Esophagus muscularis mucosa (tissue), 4 donors: ENCODE measurements around the gene SPINT2.

Source experiments
- EP300 ChIP-seq: sonication (generic); formaldehyde crosslinking; IDR thresholded peaks from one replicate; pipeline ENCODE4 v1.6.1; 2017; ENCODE audit warnings: antibody characterized with exemption
- POLR2A ChIP-seq: fragments of 450-650 bp; IDR thresholded peaks from one replicate; pipeline ENCODE4 v1.6.1; 2017; ENCODE audit warnings: antibody characterized with exemption, moderate library complexity, mild to moderate bottlenecking, low read depth
- TF ChIP-seq, protein P1 (sequence below), 3 experiments: fragments of 200-600 bp in 2 of 3; fragments of 450-650 bp in 1 of 3; sonication (generic) in 2 of 3; IDR thresholded peaks; one replicate each; pipeline ENCODE4 v1.5.1; 2017 to 2019; ENCODE audit warnings: antibody characterized with exemption in 3 of 3, mild to moderate bottlenecking in 2 of 3, moderate library complexity in 1 of 3

DNA sequence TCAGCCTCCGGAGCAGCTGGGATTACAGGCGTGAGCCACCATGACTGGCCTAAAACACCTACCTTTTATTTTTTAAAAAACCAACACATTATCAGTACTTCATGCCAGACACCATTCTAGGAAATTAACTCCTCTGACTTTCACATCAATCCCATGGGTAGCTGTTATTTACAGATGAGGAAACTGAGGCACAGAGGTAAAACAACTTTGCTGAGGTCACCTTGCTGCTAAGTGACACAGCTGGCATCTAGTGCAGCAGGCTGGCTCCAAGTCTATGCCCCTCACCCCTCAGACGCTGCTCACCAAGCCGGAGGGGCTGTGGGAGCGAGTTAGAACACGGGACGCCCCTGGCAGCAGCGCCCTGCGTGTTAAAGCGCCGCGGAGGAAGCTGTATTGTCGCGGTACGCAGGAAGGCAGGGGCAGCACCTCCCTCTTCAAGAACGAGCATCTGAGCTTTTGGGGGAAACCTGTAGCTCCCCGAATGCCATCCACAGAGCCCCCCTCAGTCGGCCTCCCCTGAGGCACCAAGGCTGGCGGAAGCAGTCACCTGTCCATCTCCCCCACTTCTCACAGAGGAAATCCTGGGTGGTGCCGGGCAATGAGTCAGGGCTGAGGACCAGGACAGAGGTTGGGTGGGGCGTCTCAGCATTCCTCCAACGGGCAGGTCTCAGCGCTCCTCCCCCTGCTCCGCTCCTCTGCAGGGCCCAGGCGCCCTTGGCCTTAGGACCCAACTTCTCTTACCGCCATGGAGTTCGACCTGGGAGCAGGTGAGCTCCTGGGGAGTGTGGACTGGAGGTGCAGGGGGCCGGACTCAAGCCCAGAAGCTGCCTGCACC lies 39.4 kb downstream of the SPINT2 start, which contains the start of gene C19orf33:
- TF ChIP-seq, protein P1, sequence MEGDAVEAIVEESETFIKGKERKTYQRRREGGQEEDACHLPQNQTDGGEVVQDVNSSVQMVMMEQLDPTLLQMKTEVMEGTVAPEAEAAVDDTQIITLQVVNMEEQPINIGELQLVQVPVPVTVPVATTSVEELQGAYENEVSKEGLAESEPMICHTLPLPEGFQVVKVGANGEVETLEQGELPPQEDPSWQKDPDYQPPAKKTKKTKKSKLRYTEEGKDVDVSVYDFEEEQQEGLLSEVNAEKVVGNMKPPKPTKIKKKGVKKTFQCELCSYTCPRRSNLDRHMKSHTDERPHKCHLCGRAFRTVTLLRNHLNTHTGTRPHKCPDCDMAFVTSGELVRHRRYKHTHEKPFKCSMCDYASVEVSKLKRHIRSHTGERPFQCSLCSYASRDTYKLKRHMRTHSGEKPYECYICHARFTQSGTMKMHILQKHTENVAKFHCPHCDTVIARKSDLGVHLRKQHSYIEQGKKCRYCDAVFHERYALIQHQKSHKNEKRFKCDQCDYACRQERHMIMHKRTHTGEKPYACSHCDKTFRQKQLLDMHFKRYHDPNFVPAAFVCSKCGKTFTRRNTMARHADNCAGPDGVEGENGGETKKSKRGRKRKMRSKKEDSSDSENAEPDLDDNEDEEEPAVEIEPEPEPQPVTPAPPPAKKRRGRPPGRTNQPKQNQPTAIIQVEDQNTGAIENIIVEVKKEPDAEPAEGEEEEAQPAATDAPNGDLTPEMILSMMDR (IDR thresholded peaks at IDR 0.05): no peak
- TF ChIP-seq POLR2A (no peak), EP300 (no peak)
